Upper lobe of left lung (tissue), 4 donors: ENCODE results near the gene MAP1LC3A.

ENCODE experiments used
- POLR2AphosphoS5 ChIP-seq, 2 donors: sonication (generic); formaldehyde crosslinking; IDR thresholded peaks; one replicate each; pipeline ENCODE4 v1.5.1; 2017; ENCODE audit warnings: antibody characterized with exemption in 2 of 2
- TF ChIP-seq, protein P1 (sequence below), 6 experiments: fragments of 450-650 bp in 4 of 6; fragments of 200-600 bp in 2 of 6; sonication (generic) in 2 of 6; IDR thresholded peaks; one replicate each; pipeline ENCODE4 v1.5.1; 2016 to 2019; ENCODE audit warnings: antibody characterized with exemption in 6 of 6

DNA sequence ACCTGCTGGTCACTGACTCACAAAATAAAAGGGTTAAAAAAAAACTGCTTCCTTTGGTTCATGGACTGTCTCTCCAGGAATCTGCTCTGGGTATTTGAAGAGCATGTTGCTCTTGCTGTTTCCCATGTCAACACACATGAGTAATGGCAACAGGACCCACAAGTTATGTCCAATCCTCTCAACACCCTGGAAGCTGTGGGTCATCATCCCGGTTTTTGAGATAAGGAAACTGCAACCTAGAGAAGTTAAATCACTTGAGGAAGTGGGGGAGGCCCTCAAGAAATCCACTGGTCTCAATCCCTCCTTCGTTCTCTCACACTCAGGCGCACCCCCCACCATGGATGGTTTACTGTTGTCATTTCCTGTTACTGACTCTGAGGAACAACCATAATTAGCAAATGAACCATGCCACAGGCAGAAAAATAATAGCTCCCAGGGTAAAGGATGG is 12.4 kb downstream of the MAP1LC3A start:
- TF ChIP-seq, protein P1, sequence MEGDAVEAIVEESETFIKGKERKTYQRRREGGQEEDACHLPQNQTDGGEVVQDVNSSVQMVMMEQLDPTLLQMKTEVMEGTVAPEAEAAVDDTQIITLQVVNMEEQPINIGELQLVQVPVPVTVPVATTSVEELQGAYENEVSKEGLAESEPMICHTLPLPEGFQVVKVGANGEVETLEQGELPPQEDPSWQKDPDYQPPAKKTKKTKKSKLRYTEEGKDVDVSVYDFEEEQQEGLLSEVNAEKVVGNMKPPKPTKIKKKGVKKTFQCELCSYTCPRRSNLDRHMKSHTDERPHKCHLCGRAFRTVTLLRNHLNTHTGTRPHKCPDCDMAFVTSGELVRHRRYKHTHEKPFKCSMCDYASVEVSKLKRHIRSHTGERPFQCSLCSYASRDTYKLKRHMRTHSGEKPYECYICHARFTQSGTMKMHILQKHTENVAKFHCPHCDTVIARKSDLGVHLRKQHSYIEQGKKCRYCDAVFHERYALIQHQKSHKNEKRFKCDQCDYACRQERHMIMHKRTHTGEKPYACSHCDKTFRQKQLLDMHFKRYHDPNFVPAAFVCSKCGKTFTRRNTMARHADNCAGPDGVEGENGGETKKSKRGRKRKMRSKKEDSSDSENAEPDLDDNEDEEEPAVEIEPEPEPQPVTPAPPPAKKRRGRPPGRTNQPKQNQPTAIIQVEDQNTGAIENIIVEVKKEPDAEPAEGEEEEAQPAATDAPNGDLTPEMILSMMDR (IDR thresholded peaks at IDR 0.05): no peak
- TF ChIP-seq POLR2AphosphoS5 (IDR thresholded peaks at IDR 0.05): no peak
